H9 (cell line): Measurements from ENCODE around the gene LRP1. TPM values are rescaled to one million over a fixed set of nuclear protein-coding genes. Genes with fewer than 3 reads are reported as not detected.
A peak's percentile ranks its signal among the peaks of the same experiment; 100 is the strongest.

Experiments used
- DNase-seq: peaks from one replicate; pipeline ENCODE4 v3.0.0-alpha.2; 2017
- H2AFZ ChIP-seq: one replicate; pipeline ENCODE4 v1.6.1; 2013; ENCODE audit warnings: mild to moderate bottlenecking, low read length, control low read depth, moderate library complexity
- H2AK5ac ChIP-seq: 2 replicates; pipeline ENCODE4 v1.6.1; 2013; ENCODE audit warnings: low read length, control low read depth, mixed read lengths; ENCODE audit not compliant: insufficient read length
- H2BK120ac ChIP-seq: one replicate; pipeline ENCODE4 v1.6.1; 2013; ENCODE audit warnings: low read depth, mild to moderate bottlenecking, low read length, control low read depth, inconsistent platforms; ENCODE audit not compliant: poor library complexity, severe bottlenecking
- H2BK12ac ChIP-seq: 2 replicates; pipeline ENCODE4 v1.6.1; 2013; ENCODE audit warnings: low read length, control low read depth, mixed read lengths, low read depth; ENCODE audit not compliant: insufficient read length
- H2BK15ac ChIP-seq: 2 replicates; pipeline ENCODE4 v1.6.1; 2013; ENCODE audit warnings: low read depth, low read length, control low read depth
- H2BK20ac ChIP-seq: one replicate; pipeline ENCODE4 v1.6.1; 2013; ENCODE audit warnings: low read depth, mild to moderate bottlenecking, low read length, control low read depth, inconsistent platforms; ENCODE audit not compliant: poor library complexity, severe bottlenecking
- H2BK5ac ChIP-seq: 2 replicates; pipeline ENCODE4 v1.6.1; 2013; ENCODE audit warnings: low read length, control low read depth, mixed read lengths; ENCODE audit not compliant: insufficient read length
- H3K14ac ChIP-seq: 2 replicates; pipeline ENCODE4 v1.6.1; 2013; ENCODE audit warnings: low read length, control low read depth; ENCODE audit not compliant: insufficient read depth
- H3K18ac ChIP-seq: 2 replicates; pipeline ENCODE4 v1.6.1; 2013; ENCODE audit warnings: low read depth, mild to moderate bottlenecking, mixed read lengths, low read length, control low read depth; ENCODE audit not compliant: insufficient read length
- H3K23ac ChIP-seq: 2 replicates; pipeline ENCODE4 v1.6.1; 2013; ENCODE audit warnings: low read length, control low read depth, mixed read lengths, low read depth; ENCODE audit not compliant: insufficient read length
- H3K23me2 ChIP-seq: 2 replicates; pipeline ENCODE4 v1.6.1; 2013; ENCODE audit warnings: low read depth, mild to moderate bottlenecking, mixed read lengths, low read length, control low read depth; ENCODE audit not compliant: insufficient read length, poor library complexity, severe bottlenecking
- H3K27ac ChIP-seq: 2 replicates; pipeline ENCODE4 v1.5.1; 2013; ENCODE audit warnings: low read length, control low read depth, mixed read lengths, low read depth; ENCODE audit not compliant: insufficient read length
- H3K27me3 ChIP-seq: 2 replicates; pipeline ENCODE4 v1.6.1; 2013; ENCODE audit warnings: low read length, control low read depth, inconsistent platforms; ENCODE audit not compliant: insufficient read depth
- H3K4ac ChIP-seq: 2 replicates; pipeline ENCODE4 v1.6.1; 2013; ENCODE audit warnings: low read depth, mild to moderate bottlenecking, control low read depth, inconsistent platforms, low read length, moderate library complexity
- H3K4me1 ChIP-seq: 2 replicates; pipeline ENCODE4 v1.6.1; 2013; ENCODE audit warnings: low read length, control low read depth, inconsistent platforms; ENCODE audit not compliant: insufficient read depth
- H3K4me2 ChIP-seq: 2 replicates; pipeline ENCODE4 v1.6.1; 2013; ENCODE audit warnings: low read length, control low read depth, mixed read lengths; ENCODE audit not compliant: insufficient read length, insufficient read depth
- H3K56ac ChIP-seq: 2 replicates; pipeline ENCODE4 v1.6.1; 2013; ENCODE audit warnings: low read depth, mild to moderate bottlenecking, mixed read lengths, low read length, control low read depth; ENCODE audit not compliant: insufficient read length
- H3K79me1 ChIP-seq: 2 replicates; pipeline ENCODE4 v1.6.1; 2013; ENCODE audit warnings: low read depth, mild to moderate bottlenecking, moderate library complexity, low read length, control low read depth, inconsistent platforms; ENCODE audit not compliant: insufficient read depth, poor library complexity, severe bottlenecking
- H3K79me2 ChIP-seq: 2 replicates; pipeline ENCODE4 v1.6.1; 2013; ENCODE audit warnings: low read length, control low read depth, inconsistent platforms; ENCODE audit not compliant: insufficient read depth
- H3K9ac ChIP-seq: 2 replicates; pipeline ENCODE4 v1.6.1; 2013; ENCODE audit warnings: low read length, control low read depth, mixed read lengths; ENCODE audit not compliant: insufficient read length; ENCODE audit errors: extremely low read depth
- H3K9me3 ChIP-seq: one replicate; pipeline ENCODE4 v1.6.1; 2013; ENCODE audit warnings: low read depth, low read length, inconsistent platforms; ENCODE audit not compliant: control insufficient read depth
- H3T11ph ChIP-seq: one replicate; pipeline ENCODE4 v1.6.1; 2013; ENCODE audit warnings: mild to moderate bottlenecking, low read length, control low read depth, inconsistent platforms
- H4K20me1 ChIP-seq: one replicate; pipeline ENCODE4 v1.6.1; 2013; ENCODE audit not compliant: control insufficient read depth, insufficient read length, insufficient read depth
- H4K5ac ChIP-seq: 2 replicates; pipeline ENCODE4 v1.6.1; 2013; ENCODE audit warnings: low read depth, mild to moderate bottlenecking, mixed read lengths, low read length, control low read depth; ENCODE audit not compliant: insufficient read length
- H4K8ac ChIP-seq: replicated peaks from 2 replicates; pipeline ENCODE4 v1.6.1; 2013; ENCODE audit warnings: low read length, control low read depth, mixed read lengths, low read depth; ENCODE audit not compliant: insufficient read length
- H4K91ac ChIP-seq: 2 replicates; pipeline ENCODE4 v1.6.1; 2013; ENCODE audit warnings: low read depth, mild to moderate bottlenecking, moderate library complexity, mixed read lengths, low read length, control low read depth; ENCODE audit not compliant: insufficient read length
- H3K27ac Mint-ChIP-seq, 3 experiments: 2 replicates in 2 of 3; 3 replicates in 1 of 3; pipeline ENCODE4 v1.8.0; 2020 to 2021; ENCODE audit warnings: mixed read lengths in 3 of 3, mild to moderate bottlenecking in 1 of 3, moderate library complexity in 1 of 3
- H3K27me3 Mint-ChIP-seq: 2 replicates; pipeline ENCODE4 v1.8.0; 2021; ENCODE audit warnings: low read depth, mild to moderate bottlenecking, moderate library complexity, mixed read lengths
- H3K36me3 Mint-ChIP-seq, 3 experiments: 2 replicates in 2 of 3; 3 replicates in 1 of 3; pipeline ENCODE4 v1.8.0; 2020 to 2021; ENCODE audit warnings: low read depth in 3 of 3, mixed read lengths in 3 of 3; ENCODE audit not compliant: insufficient read depth in 1 of 3
- H3K4me1 Mint-ChIP-seq, 2 experiments: 2 replicates each; pipeline ENCODE4 v1.8.0; 2020; ENCODE audit warnings: mixed read lengths in 2 of 2
- H3K4me3 Mint-ChIP-seq, 2 experiments: 2 replicates in 1 of 2; 3 replicates in 1 of 2; pipeline ENCODE4 v1.8.0; 2020 to 2021; ENCODE audit warnings: mild to moderate bottlenecking in 2 of 2, mixed read lengths in 2 of 2, moderate library complexity in 1 of 2
- H3K9me3 Mint-ChIP-seq, 2 experiments: 2 replicates in 1 of 2; 3 replicates in 1 of 2; pipeline ENCODE4 v1.8.0; 2020; ENCODE audit warnings: mild to moderate bottlenecking in 2 of 2, mixed read lengths in 2 of 2, moderate library complexity in 1 of 2
- WGBS: extraction: QIAGEN DNeasy Blood & Tissue Kit; methylation state at CpG from one replicate; pipeline ENCODE4 v1.1.7; 2013; ENCODE audit warnings: missing lambda C conversion rate, low lambda C conversion rate, mixed read lengths; ENCODE audit not compliant: insufficient read length; ENCODE audit errors: extremely low coverage; 5-methylcytosine and 5-hydroxymethylcytosine counted together
- total RNA-seq: library from RNA; stranded (reverse); gene quantifications from 2 replicates; pipeline ENCODE4 v1.2.1, GENCODE V29; 2021
- TF ChIP-seq, protein P1 (sequence below): fragments of 200-600 bp; sonication (generic); conservative IDR thresholded peaks from 3 replicates; pipeline ENCODE4 v1.8.0; 2021; ENCODE audit warnings: antibody characterized with exemption, mild to moderate bottlenecking

The LRP1 gene
- total RNA-seq, 1 experiment from 2014 or later, result 115 TPM

DNA sequence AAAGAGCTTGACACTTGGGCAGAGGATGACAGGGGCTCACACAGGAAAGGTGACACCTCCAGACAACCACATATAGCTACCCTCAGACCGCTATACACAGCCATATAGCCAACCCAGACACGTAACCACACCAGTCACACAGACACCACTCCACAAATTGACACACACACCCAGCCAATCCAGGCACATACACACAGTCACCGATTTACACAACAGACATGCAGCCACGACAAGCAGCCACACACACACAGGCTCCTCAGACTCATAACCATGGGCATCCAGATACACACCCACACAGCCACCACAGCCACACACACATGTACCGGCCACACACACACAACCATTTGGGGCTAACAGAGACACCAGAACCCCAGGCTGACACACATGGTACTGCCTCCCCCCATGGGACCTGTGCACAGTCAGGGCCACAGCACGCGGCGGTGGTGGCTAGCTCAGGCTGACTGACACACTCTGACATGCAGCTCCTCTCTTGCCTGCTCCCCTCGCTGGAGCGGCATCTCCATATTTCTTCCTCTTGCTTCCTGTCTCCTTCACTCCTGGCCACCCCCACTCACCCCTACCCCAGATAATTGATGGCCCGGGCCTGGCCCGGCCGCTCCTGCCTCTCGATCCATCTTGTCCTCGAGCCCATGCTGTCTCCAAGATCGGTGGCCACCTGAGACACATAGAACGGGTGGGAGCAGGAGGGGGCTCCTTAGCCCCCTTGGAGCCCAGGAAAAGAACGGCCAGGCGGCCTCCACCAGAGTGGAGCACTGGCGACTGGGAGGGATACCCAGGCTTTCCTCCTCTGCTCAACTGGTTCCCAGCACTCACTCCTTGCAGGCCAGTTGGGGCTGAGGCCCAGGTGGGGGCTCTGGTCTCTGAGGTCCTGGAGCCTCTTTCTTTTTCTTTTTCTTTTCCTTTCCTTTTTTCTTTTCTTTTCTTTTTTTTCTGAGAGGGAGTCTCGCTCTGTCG is 95.2 kb downstream of the LRP1 start:
- no peak overlapping the region for H4K5ac ChIP-seq
- H3K4ac ChIP-seq, result no peak overlapping the region
- H3K27me3 ChIP-seq, result peaks cover 64% of the 10 kb centered on the region
- H3K9me3 ChIP-seq, result no peaks in the 10 kb centered on the region
- H3K23ac ChIP-seq, result no peak overlapping the region
- no peak overlapping the region for H2AK5ac ChIP-seq
- no peak overlapping the region for H3K14ac ChIP-seq
- H3K4me1 ChIP-seq, result no peaks in the 10 kb centered on the region; the same call in 1 of the 2 replicates
- no peak overlapping the region for H2BK15ac ChIP-seq
- H4K8ac ChIP-seq, result no peak overlapping the region
- H3K56ac ChIP-seq, result no peak overlapping the region
- no peak overlapping the region for H3K27ac Mint-ChIP-seq
- peaks cover 0 to 5% of the 10 kb centered on the region in 2 experiments; a peak in 3 of 5 replicates for H3K9me3 Mint-ChIP-seq
- no peak for DNase-seq
- H3K18ac ChIP-seq, result no peak overlapping the region
- no peak overlapping the region for H2BK12ac ChIP-seq
- H2AFZ ChIP-seq, result no peak overlapping the region
- no CpG with 5 or more reads among the region's 22 CpGs for WGBS
- H2BK5ac ChIP-seq, result no peak overlapping the region
- H3K27ac ChIP-seq, result no peak overlapping the region
- H3K4me3 Mint-ChIP-seq, result peak overlapping the region in 1 of 2 experiments; percentile 15; a peak in 3 of 5 replicates
- H3K79me2 ChIP-seq, result no peaks in the 10 kb centered on the region
- H3K23me2 ChIP-seq, result peaks cover 18% of the 10 kb centered on the region
- TF ChIP-seq, protein P1, sequence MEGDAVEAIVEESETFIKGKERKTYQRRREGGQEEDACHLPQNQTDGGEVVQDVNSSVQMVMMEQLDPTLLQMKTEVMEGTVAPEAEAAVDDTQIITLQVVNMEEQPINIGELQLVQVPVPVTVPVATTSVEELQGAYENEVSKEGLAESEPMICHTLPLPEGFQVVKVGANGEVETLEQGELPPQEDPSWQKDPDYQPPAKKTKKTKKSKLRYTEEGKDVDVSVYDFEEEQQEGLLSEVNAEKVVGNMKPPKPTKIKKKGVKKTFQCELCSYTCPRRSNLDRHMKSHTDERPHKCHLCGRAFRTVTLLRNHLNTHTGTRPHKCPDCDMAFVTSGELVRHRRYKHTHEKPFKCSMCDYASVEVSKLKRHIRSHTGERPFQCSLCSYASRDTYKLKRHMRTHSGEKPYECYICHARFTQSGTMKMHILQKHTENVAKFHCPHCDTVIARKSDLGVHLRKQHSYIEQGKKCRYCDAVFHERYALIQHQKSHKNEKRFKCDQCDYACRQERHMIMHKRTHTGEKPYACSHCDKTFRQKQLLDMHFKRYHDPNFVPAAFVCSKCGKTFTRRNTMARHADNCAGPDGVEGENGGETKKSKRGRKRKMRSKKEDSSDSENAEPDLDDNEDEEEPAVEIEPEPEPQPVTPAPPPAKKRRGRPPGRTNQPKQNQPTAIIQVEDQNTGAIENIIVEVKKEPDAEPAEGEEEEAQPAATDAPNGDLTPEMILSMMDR, result no peak
- no peaks in the 10 kb centered on the region for H3K79me1 ChIP-seq
- H3K4me2 ChIP-seq, result no peak overlapping the region
- H2BK120ac ChIP-seq, result no peak overlapping the region
- no peaks in the 10 kb centered on the region for H4K20me1 ChIP-seq
- no peak overlapping the region for H3T11ph ChIP-seq
- no peak overlapping the region for H2BK20ac ChIP-seq
- peaks cover 59 to 70% of the 10 kb centered on the region in 2 experiments for H3K4me1 Mint-ChIP-seq
- H3K27me3 Mint-ChIP-seq, result peaks cover 95% of the 10 kb centered on the region
- H3K36me3 Mint-ChIP-seq, result no peaks in the 10 kb centered on the region; a peak in 2 of 7 replicates
- H3K9ac ChIP-seq, result no peak overlapping the region
- no peak overlapping the region for H4K91ac ChIP-seq
